GM10847 (cell line): ENCODE measurements around the gene PCDHAC2.

Experiments used
- POLR2A ChIP-seq: IDR thresholded peaks from 2 replicates; pipeline ENCODE4 v1.6.1; 2011; ENCODE audit not compliant: insufficient read length; ENCODE audit errors: extremely low read depth

Gene PCDHAC2

DNA sequence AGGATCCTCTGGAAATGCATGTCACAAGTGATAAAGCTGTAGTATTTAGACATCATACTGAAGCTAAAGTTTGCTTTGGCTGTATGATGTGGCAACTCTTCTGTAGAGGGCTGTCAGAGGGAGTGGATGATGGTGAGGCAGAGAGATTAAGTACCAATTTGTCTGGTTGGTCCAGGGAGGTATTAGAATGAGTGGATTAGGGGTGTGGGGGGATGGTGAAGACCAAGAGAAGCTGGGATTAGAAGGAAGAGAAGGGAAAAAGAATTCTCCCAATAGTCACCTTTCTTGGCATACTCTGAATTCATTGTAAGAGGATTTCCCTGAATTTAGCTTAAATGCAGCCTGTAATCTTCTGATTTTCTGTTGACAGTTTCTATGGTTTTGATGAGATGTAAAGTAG is 3.6 kb downstream of the PCDHAC2 start:
- no peak for TF ChIP-seq POLR2A

DNA sequence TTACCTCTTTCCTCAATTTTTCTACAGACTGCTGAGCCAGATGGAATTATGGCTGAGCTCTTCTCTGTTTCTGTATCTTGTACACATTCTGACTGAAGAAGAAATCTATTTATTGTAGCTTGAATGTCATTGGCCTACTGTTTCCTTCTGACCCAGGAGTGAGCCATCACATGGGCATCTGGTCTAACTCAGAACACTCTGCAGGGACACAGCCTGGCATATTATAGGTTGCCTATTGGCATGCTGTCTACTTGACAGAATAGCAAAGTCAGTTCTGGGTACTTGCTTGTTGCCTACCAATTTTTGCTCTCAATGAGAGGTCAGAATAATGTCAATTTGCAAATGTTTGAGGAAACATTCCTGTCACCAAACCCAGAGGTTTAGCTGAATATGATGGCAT is 7.3 kb downstream of the PCDHAC2 start:
- no peak for TF ChIP-seq POLR2A

GRCh38 chr5:140977003-140977402 is 10.7 kb downstream of the PCDHAC2 start:
- no peak for TF ChIP-seq POLR2A

- no peak for TF ChIP-seq POLR2A
Observed at GRCh38 chr5:140978260-140978659, 12.0 kb downstream of the PCDHAC2 start.

- no peak for TF ChIP-seq POLR2A
Observed at GRCh38 chr5:140978983-140979382, 12.7 kb downstream of the PCDHAC2 start.

- no peak for TF ChIP-seq POLR2A
Observed at GRCh38 chr5:140982083-140982716, 15.9 kb downstream of the PCDHAC2 start.

GRCh38 chr5:140986117-140986521 is 19.8 kb downstream of the PCDHAC2 start:
- TF ChIP-seq POLR2A = no peak

DNA sequence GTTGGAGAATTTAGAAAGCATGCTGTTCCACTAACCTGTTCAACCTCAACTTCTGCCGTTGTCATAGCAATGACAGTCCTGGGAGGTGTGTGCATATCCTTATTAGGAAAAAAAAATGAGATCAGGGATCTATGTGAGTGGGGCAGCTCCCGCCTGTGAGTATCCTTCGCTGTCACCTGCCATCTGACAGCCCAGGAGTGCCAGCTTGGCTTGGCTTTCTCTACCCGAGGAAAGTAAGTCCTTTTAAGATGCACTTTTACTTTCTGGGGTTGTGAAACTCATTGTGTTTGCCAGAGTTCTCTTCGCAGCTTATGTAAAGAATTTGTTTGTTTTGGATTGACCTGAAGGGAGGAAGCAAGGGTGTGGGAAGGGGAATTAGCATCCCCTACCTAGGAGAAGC is 21.8 kb downstream of the PCDHAC2 start:
- no peak for TF ChIP-seq POLR2A

DNA sequence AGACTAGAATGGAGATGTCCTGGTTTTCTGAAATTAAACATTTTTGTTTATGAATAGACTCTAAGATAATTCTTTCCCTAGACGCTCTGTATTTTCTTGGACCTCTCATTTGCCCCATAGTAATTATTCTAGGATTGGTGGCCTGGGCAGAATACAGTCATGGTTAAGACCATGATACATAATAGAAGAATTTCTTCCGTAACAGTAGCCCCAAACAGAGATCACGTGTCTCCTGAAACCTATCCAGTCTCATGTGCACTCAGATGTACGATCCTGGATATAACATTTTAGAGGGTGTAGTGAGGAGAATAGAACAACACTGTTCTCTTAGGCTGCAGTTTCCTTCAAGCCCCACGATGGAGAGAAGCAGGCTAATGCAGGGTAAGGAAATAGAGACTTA is 22.3 kb downstream of the PCDHAC2 start:
- no peak for TF ChIP-seq POLR2A

DNA sequence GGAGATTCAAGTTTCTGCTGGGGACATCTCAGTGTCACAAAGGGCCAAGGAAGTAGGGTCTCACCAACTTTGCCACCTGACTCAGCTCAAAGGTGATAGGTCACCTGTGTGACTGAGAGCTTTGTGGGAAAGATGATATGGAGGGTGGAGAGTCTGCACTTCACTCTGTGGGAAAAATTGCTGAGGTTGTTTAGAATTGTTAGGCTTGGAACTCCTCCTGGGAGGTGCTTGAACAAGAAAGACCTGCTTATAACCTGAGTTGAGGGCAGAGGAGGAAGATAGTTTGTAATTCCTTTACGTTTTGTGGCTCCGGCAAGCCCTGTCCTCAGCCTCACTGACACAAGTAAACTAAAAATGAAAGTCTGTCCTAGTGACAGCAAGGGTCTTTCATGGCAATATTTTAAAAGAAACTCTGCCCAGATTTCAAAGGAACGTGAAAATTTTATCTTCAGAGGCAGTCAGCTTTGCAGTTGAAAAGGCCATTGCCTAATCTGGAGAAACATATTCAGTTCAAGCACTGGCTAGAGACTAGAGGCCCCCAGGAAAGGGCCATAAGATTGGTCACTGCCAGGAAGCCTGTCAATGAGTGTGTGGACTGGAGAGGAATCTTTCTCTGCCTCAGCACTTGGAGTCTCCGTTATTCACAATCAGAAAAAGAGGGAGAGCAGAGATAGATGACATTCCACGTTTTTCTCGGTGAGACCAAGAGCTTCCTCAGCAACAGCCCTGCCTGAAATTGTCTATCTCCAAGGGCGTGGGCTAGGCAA is 23.2 kb downstream of the PCDHAC2 start:
- no peak for TF ChIP-seq POLR2A

DNA sequence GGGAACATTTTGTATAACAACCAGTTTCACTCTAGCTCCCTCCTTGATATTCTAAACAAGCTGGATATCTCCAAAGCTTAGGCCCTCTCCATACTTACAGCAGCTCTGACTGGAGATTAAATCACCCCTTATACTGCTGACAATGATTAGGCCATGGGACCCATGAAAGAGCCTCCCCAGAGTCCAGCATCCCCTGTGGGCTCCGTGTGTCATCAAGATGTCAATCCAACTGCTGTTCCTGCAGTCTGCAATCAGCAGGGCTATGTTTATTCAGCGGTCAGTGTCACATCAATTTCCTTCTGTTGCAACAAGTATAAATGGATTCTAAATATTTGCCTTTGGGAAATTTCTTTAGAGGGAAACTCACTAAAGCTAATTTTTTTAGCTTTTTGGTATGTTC is 26.6 kb downstream of the PCDHAC2 start:
- no peak for TF ChIP-seq POLR2A

GRCh38 chr5:140996060-140996459 is 29.8 kb downstream of the PCDHAC2 start:
- no peak for TF ChIP-seq POLR2A

DNA sequence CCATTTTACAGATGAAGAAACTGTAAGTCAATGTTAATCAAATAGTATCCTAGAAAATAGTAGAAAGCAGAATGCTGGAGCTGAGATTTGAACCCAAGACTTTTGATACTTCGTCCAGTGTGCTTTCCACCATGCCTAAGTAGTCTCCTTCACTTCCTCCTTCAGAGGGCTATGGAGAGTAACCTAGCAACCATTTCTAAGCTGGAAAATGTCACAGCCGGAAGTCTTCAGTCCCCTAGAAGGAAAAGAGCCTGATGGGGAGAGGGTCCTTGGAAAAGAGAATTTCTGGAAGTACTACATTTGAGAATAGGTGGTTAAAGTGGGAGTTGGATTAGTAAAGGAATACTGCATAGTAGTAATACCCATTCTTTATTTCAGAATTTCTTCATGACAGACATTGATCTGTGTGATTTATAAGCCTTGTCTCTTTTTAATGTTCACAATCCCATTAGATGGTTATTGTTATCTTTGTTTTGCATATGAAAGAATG is 32.7 kb downstream of the PCDHAC2 start:
- no peak for TF ChIP-seq POLR2A

- TF ChIP-seq POLR2A = no peak
Observed at GRCh38 chr5:141001446-141001843, 35.2 kb downstream of the PCDHAC2 start.

DNA sequence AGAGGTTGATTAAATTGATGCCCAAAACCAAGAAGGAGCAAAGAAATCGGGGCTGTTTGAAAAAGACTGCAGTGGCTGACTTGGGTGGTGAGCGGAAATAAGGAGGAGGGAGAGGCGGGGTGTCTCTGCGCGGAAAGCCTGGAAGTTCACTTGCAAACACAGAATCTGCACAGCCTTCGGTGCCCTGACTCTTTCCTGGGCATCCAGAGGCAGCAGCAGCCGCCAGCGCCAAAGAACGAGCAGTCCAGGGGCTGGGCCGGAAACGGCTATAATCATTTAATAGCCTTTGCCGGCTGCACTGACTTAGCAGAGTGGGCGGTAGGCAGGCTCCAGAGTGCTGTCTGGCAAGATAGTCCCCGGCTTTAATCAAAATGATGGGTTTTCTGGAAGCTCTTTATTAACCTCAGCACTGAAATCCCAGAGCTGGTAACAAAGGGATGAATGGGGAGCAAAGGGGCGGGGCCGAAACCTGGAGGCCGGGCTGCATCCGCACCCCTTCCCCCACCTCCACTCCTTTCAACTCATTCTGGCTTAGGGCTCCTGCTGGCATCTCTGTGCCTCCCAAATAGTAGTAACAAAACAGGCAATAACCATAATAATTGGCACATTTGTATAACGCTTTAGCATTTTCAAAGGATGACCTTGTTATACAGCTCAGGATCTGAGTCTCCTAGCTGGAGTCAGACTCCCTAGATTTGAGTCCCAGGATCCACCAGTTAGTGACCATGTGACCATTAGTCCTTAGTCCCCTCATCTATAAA is 35.7 kb downstream of the PCDHAC2 start:
- TF ChIP-seq POLR2A = no peak

DNA sequence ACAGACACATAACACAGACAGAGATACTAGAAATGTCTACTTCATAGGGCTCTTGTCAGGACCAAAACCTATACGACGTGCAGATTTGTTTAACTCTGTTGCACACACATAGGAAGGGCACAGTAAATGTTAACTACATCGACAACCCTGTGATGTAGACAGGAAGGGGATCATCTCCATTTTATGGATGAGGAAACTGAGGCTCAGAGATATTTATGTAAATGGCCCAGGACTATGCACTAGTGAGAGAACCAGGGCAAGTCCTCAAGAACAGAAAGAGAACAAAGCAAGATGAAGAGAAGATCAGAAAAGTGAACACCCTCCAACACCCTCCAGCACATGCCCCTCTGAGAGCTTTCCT is 36.3 kb downstream of the PCDHAC2 start:
- TF ChIP-seq POLR2A = no peak

DNA sequence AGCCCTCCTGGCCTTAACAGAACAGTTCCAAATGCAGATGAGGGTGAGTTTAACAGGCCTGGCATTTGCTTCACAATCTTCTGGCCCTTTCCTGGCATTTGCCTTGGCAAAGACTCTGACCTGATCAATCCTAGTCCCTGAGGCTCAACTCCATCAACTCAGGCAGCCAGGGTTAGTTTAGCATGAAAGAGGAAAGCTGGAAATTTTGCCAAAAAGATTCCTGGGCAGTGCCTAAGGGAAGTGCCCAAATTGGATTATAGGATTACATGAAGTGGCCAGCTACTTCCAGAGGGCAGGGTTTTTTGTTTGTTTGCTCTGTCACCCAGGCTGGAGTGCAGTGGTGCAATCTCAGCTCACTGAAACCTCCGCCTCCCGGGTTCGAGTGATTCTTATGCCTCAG is 36.8 kb downstream of the PCDHAC2 start:
- TF ChIP-seq POLR2A = no peak
